Gastroesophageal sphincter (tissue), 3 donors: ENCODE data around the gene AKR7A2.

Experiments
- CTCF ChIP-seq, 4 experiments: fragments of 200-600 bp in 2 of 4; fragments of 450-650 bp in 2 of 4; sonication (generic) in 1 of 4; IDR thresholded peaks; one replicate each; pipeline ENCODE4 v1.5.1; 2017 to 2019; ENCODE audit warnings: antibody characterized with exemption in 4 of 4, mild to moderate bottlenecking in 2 of 4, moderate library complexity in 2 of 4
- EP300 ChIP-seq: sonication (generic); formaldehyde crosslinking; IDR thresholded peaks from one replicate; pipeline ENCODE4 v1.6.1; 2017; ENCODE audit warnings: antibody characterized with exemption, mild to moderate bottlenecking
- POLR2A ChIP-seq, 2 donors: fragments of 450-650 bp; IDR thresholded peaks; one replicate each; pipeline ENCODE4 v1.6.1; 2017; ENCODE audit warnings: antibody characterized with exemption in 2 of 2, mild to moderate bottlenecking in 2 of 2, moderate library complexity in 1 of 2
- POLR2AphosphoS5 ChIP-seq: sonication (generic); formaldehyde crosslinking; IDR thresholded peaks from one replicate; pipeline ENCODE4 v1.6.1; 2017; ENCODE audit warnings: antibody characterized with exemption

DNA sequence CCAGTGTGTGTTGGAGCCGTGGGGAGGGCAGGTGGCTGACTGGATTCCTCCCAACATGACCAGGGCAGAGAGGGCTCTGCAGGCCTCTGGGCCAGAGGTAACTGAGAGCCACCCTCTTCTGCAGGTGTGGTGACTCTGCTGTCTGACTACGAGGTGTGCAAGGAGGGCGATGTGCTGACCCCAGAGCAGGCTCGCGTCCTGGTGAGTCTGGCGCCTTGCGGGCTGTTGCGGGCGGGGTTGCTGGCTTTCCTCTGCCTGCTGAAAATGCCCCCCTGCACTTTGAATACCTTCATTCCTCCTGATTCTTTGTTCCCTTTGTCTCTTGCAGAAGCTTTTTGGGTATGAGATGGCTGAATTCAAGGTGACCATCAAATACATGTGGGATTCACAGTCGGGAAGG, 53.6 kb downstream of the AKR7A2 start:
- TF ChIP-seq CTCF (IDR thresholded peaks at IDR 0.05) (no peak), POLR2A (IDR thresholded peaks at IDR 0.05) (no peak), POLR2AphosphoS5 (no peak), EP300 (no peak)
